ENCODE data around the gene MAML2.

The MAML2 gene

DNA sequence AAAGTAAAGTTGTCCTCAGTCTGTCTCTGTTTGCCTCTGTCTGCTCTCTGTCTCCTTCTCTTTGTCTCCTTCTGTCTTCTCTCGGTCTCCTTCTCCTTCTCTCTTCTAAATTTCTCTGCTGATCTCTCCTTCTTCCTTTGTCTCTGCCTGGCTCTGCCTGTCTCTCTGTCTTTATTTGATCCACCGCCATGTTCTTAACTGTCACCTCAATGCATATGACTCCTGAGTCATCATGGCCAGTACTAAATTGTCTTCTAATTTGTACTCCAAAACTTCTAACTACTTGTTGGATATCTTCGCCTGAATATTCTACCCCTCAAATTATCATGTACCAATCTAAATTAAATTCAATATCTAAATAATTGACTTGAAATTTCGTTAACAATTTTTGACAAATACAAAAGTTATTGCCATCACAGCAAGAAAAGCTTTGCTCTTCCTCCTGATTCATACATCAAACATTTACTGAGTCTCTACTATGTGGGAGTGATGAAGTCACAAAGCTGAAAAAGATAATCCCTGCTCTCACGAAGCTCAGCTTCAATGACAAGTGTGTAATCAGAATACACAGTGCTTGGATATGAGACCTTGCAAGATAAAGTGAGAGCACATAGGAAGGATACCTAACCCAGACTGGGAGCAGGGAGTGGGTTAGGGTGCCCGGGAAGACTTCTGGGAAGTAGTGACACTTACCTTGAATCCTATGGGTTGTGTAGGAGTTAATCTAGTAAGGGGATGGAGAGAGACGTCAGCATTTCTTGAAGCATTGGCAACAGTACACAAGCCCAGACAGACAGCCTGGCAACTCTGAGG lies 193.0 kb downstream of the MAML2 start:
- no peak for DNase-seq

DNA sequence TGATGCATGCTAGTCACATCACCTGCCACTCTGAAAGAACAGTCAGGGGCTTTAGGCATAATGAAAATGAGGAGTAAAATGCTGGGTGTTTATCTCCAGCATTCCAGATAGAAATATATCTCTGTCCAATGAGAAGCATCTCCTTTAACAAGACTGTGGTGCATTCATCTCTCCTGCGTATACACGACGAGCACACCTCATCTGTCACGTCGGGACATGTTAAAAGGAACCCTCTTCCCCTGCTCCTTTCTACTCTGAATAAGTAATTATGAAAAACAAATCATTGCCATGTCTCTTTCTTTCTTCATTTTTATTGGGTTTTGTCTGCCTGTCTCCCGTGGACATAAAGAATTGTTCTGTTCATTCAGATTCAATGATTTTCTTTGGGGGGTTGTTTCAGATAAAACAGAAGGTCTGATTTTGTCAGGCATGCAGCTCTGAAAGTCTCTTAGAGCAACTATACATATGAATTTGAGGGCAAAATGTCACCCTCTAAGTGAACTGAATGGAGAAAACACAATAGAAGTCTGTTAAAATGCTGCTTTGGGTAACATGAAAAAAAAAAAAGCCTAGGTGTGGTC lies 195.0 kb downstream of the MAML2 start:
- no peak for DNase-seq

DNA sequence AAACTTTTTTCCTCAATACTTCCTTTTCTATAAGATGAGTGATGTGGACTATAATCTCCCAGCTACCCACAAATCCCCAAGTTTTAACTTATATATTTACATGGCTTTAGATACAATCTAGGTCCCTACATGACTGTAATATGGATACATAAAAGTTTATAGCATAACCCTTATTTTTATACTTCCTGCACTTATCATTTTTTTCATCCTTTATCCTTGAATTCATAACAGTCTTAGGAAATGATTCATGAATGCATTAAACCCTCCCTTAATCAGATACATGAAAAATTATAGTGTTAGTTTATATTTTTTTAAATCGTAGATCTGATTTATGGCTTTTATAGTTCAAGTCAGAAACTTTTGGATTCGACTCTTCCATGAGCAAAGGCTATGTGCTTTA lies 195.8 kb downstream of the MAML2 start:
- DNase-seq = no peak

DNA sequence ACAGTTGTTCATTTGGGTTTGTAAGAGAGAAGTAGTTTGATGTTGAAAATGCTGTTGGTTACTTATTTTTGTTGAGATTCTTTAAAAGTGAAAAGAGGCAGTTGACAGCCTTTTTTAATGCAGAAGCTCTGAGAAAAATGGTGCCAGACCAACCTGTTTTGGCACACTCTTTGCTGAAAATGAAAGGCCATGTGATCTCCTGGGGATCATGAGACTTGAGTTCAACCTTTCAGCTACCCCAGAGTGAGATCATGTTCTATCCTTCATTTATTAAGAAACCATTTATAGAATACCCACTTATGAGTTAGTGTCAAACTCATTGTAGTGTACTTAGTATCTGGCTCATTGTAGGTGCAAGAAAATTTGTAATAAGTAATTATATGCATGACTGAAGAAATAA lies 196.2 kb downstream of the MAML2 start:
- no peak for DNase-seq

DNA sequence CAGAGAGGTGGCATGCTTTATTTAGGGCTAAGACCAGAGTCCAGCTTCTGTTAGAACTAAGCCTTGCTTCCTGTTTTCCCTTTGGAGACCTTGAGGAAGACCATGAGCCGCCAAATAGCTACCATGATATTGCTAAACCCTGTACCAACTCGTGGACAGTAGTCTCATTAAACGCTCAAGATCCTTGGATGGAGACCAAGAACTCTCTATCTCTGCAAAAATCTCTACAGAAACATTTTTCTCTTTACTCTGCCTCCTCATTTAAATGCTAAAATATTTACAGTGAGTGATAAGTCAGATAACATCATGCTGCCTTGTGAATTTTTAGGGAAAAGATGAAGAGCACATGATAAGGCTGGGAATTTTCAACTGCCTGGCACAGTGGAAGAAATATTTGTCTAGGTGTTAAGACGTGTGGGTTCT lies 197.8 kb downstream of the MAML2 start:
- DNase-seq = no peak

DNA sequence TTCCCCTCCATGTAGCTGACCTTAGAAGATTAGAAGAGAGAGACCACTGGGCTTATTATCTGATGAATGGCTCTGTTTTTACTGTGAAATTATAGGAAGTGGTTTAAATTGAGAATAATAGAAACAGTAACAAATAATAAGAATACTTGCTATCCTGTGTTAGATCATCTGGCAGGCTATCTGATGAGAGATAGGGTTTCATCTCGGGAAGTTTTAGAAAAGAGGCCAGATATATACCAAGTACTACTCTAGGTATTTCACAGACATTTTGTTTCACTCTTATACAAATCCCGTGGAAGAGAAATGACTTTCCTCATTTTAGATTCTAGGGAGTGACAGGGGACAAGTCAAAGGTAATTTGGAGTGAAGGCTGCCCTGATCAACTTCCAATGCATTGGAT lies 198.4 kb downstream of the MAML2 start:
- DNase-seq = no peak

DNA sequence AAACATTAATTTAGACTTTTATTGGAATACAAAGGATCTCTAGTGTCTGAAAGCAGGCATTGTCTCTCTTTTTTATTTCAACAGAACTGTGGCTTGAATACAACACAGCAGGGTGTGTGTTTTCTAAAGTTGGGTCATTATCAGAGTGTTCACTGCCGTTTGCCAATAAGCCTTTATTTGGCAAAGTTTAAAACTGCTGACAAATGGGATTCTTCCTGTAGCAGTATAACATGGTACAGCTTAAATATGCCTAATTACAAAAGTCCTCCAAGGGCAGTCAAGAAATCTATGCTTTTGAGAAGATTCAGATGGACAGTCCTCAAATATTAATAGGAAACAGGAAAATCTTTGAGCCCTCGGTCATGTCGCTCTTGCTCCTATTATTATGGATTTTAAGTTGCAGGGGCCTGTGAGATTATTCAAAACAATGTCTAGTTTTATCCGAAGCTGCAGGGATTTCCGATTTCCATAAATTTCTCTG lies 199.9 kb downstream of the MAML2 start:
- DNase-seq = no peak

DNA sequence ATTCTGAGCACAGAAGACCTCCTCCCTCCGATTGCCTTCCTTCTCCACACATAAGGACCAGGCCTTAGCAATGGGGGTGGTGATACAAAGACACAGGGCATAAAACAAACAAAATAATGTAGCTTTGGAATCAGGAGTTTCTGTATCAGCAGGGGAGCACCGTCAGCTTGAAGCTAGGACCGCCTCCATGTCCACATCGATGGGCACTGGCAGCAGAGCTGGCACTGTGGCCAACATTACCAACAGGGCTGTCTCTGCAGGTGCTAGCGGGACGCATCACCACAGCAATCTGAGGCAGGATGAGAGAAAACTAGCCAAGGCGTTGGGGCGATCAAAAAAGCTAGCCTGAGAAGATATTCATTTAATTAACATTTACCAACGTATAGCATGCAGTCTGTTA lies 201.4 kb downstream of the MAML2 start:
- DNase-seq = no peak

DNA sequence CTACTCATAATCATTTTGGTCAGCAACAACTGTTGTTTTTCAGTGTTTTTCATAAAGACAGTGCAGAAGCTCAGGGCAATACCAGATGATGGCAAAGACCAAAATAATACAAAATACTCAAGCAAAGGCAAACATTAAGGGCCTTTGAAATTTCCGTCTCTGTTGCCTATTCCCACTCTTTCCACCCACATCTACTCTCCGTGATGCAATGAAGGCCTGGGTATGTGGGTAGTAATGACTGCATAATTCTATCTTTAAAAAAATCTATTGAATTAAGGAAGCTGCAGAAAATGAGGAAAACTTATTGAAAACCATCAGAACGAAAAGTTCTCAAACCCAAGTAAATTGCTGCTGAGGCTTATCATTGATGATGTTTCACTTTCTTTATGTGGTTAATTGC lies 203.3 kb downstream of the MAML2 start:
- no peak for DNase-seq

DNA sequence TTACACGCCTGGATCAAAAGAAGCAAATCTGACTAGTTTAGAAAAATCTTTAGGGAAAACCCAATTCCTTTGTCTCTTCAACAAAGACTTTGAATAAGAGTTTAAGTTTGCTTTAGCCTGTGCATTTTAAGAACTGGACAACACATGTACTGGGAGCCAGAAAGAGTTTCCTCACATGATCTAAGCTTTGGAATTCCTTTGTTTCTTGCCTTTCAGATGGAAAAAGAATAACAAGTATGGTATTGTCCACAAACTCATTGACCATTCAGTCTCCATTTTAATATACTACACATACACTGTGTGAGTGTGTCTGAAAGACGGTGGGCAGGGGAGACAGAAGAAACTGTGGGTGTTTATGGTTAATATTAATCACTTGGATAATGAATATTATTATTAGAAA lies 205.6 kb downstream of the MAML2 start:
- DNase-seq = no peak

DNA sequence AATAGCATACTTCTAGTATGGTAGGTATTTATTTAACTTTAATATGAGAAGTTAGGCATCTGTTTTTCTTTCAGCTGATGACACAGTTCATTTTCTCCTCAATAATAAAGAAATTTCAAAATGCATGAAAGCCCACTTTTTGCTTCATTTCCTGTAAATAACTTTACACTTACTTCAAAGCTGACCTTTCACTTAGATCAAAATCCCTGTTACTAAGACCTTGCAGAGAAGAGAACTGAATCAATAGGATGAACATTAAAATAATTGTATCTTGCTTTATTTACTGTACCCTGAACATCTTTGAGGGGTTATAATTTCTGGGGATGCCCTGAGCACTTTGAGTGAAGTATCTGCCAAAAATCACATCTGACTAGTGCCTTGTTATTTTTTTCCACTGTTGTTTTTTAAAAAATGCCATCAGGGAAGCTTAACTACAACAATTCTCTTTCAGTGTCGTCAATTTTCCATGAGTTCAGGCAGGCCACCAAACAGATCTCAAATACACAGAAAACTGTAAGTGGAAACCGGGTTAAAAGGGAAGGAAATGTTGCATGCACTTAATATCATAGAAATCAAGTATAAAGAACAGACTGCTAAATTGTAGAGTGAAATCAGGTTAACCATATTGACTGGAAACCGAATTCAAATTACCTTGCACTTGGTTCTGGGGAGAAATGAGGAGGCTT lies 206.2 kb downstream of the MAML2 start:
- no peak for DNase-seq

DNA sequence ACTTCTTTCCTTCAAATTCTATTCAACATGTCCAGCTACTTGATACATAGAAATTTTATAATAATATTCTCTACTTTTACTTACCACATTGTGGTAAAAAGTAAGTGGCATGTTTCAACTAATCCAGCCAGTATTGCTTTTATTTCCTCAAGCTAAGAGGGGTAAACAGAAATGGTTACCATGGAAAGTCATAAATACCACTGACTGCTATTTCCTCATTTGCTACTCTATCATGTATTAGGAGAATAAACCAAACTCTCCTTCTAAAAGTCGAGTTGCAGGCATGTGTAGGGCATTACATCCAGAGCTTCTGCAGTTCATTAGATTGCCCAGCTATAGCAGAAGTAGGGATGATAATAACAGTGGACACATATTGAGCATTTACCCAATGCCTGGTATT lies 208.4 kb downstream of the MAML2 start:
- DNase-seq = no peak

DNA sequence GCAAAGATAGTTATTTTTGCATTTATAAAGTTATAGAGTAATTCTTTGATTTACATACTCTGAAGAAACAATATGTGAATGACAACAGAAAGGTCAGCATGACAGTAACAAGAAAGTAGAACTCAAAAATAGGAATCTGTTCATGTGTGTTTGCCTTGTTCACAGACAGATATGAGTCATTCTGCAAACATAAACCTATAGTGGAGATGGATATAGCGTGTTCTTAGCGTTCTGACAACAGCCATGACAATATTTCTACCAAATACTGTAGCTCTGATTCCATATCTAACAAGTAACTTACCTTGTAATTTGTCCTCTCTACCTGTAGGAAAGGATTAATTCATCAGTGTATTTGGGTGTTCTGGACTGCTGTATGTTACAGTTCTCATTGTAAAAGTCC lies 210.6 kb downstream of the MAML2 start:
- DNase-seq = no peak

DNA sequence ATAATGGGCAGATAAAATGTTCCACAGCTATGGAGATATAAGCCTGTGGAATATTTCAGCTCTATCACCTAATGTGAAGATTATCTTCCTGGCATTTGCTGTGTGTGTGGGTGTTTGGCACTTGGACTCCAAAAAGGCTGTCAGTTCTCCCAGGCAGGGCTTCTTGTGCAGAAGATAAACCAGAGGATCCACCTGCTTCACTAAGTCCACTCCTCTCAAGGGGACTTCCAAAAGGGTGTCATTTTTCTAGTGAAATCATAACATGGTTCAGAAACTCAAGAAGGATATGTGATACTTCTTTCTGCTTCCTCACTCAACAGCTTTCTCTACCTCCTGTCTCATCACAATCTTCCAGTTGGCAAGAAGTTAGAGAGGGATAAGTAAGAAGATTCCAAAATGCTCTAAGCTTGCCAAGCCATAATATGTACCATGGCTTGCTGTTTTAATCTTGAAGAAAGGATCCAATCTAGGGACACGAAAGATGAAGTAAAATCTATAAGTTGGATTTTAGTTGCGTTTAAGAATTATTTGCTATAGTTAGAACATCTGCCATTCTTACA lies 212.9 kb downstream of the MAML2 start:
- no peak for DNase-seq

DNA sequence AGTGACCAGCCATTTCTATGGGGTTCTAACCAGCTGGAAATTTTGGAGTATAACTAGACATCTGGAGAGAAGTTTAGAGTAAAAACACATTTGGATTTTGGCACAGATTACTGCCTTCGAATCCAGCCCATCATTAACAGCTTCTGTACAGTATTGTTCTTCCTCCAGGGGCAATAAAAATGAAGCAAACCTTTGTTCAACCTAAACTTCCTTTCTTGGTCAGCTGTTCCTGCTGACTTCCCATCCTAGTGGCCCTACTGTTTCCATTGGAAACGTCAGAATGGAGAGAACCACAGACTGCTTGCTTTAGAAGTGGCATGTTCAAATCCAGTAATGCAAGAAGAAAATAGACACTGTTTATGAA lies 215.4 kb downstream of the MAML2 start:
- DNase-seq = no peak

DNA sequence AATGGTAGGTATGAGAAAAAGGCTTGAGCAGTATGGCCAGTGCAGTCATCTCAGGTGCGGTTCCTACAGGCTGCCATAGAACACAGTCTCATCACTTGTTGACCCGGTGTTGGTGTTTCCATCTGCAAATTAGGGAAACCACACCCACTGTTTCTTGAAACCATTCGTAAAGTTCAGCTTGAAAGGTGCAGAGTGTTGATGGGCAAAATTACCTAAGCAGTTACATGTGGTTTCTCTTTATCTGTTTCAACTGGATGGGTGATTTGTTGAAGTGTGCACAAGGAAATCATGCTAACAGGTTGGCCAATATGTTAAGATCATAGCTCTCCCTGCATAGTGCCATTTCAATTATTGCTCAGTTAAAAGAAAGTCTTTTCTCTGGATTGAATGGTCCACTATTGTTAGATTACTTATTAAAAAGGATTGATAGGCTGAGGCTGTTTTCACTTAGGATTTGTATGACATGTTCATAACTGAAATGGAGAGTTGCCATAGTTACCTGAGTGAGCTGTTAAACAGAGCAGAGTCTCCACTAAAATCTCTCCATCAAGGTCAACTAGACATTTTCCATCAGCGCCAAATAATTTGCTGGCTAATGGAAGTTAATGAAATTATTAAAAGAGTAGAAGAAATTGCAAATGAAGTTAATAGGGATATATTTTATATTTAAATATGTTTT lies 215.9 kb downstream of the MAML2 start:
- no peak for DNase-seq

DNA sequence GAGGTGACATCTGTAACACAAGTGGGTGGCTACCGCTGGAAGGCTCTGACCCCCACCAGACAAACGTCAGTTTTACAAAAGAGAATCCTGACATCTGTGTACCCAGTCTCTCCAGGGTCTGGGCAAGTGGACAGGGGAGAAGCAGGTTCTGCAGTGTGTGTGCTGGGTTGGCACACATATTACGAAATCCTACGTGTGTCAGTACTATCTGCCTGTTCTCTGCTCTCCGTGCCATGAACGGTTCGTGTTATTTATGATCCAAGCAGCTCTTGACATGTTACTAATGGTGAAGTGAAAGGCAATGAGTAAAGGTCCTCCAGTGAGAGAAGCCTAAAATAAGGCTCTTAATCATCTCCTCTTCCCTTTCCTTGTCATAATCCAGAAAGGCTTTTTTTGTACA lies 217.6 kb downstream of the MAML2 start:
- DNase-seq = no peak

DNA sequence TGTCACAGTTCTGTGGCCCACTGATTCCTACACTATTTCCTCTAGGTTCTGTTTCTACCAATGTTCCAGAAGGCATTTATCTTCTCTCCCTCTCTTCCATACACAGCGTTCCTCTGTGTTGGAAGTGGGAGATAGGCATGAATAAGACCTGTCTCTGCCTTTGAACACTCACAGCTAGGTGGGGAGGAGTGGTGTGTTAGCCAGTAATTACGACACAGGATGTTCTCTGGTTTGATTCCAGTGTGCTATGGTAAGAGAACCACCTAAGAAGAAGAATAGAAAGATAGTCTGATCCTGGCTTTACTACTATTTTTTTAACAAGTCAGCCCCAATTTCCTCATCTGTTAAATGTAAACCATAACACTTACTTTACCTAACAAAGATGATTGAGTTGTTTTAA lies 218.8 kb downstream of the MAML2 start:
- no peak for DNase-seq

DNA sequence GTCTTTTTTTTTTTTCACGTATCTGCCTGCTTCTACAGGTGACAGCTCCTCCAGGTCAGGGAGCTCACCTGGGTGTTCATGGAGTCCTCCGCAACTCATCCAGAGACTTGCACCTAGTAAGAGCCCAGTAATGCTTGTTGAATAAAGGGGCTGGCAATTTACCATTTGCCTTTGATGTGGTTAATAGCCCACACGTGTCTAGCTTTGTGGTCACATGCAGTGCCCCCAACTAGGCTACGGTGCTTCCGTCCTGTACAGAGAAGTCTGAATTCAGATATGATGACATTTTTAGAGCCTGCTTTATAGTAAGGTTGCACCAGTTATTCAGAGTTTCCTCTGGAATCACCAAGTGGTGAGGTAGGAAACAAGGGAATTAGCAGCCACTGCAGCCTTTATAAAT lies 219.7 kb downstream of the MAML2 start:
- no peak for DNase-seq

DNA sequence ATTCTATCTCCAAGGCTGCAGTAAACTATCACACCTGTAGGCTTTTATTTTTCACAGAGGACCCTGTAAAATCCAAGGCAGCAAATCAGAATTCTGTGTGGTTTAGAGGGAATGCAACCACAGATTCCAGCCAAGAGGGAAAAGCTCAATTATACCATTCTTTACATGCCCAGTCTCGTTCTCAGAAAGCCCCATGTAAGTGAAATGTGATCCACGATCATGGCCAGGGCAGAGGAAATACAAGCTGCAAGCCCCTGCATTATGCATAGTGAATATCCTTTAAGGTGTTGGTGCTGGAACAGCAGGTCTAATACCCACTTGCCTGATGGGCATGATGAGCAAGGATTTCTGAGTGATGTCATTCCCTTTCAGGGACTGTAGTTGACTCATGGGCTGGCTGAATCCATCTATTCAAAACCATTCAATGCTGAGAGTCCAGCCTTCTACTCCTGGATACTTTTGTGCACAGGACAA lies 220.4 kb downstream of the MAML2 start:
- DNase-seq = no peak

DNA sequence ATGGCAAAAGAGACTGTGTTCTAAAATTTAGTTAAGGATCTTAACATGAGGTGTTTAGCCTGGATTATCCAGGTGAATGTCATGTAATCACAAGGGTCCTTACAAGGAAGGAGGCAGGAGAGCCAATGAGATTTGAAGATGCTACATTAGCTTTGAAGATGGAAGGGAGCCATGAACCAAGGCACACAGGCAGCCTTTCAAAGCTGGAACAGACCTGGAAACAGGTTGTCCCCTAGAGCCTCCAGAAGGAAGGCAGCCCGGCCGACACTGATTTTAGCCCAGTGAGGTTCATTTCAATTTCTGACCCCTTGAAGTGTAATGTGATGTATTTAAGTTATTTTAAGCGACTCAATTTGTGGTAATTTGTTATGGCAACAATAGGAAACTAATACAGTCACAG lies 223.8 kb downstream of the MAML2 start:
- no peak for DNase-seq

DNA sequence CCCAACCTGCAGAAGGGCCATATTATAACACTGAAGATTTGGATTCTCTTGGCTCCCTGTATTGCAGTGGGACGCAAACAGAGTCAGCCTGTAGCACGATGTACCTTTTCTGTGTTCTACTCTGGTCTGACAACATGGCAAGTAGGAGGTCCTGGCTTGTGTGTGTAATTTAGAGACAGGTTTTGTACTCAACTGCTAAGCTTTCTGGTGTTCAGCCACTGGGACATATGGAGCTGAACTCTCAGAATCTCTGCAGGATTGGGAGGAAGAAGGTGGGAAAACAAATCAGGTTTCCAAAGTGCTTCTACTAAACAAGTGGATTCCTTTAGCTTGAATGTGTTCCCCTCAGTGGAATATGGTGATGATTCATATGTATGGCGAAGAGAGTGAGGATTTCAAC lies 226.6 kb downstream of the MAML2 start:
- DNase-seq = no peak

Data from NCI-H2081 treated with DMSO at 0.1 percent for 48 hours (cell line).